Stomach (tissue), 4 donors: ENCODE measurements around the gene CCNT2.
A peak's percentile ranks its signal among the peaks of the same experiment; 100 is the strongest.

Experiments used
- CTCF ChIP-seq, 7 experiments: fragments of 450-650 bp in 4 of 7; fragments of 200-600 bp in 3 of 7; sonication (generic) in 3 of 7; IDR thresholded peaks; one replicate each; pipeline ENCODE4 v1.5.1; 2016 to 2019; ENCODE audit warnings: antibody characterized with exemption in 7 of 7, control low read depth in 2 of 7, mild to moderate bottlenecking in 1 of 7
- POLR2A ChIP-seq, 4 donors: fragments of 450-650 bp; IDR thresholded peaks; one replicate each; pipeline ENCODE4 v1.6.1; 2016; ENCODE audit warnings: antibody characterized with exemption in 4 of 4, control low read depth in 2 of 4, mild to moderate bottlenecking in 1 of 4, moderate library complexity in 1 of 4
- POLR2AphosphoS5 ChIP-seq, 3 donors: sonication (generic); formaldehyde crosslinking; IDR thresholded peaks; one replicate each; pipeline ENCODE4 v1.6.1; 2016; ENCODE audit warnings: antibody characterized with exemption in 3 of 3

- TF ChIP-seq POLR2AphosphoS5 (IDR thresholded peaks at IDR 0.05) (peak in 1 of 3 donors; percentile 40), CTCF (IDR thresholded peaks at IDR 0.05) (no peak), POLR2A (IDR thresholded peaks at IDR 0.05) (no peak)
Observed at GRCh38 chr2:134932864-134933526, 14.4 kb downstream of the CCNT2 start.
